KBM-7 (cell line): Measurements from ENCODE around the gene COPS9.
A peak's percentile ranks its signal among the peaks of the same experiment; 100 is the strongest.

Experiments used
- DNase-seq: peaks from one replicate; pipeline ENCODE4 v3.0.0-alpha.2; 2015
- in situ Hi-C: fragments of 300-500 bp; cut with MboI; formaldehyde crosslinking; loops from 2 replicates; pipeline ENCODE4 v1.14.3; 2020; ENCODE audit warnings: low sequenced_read_pairs, low pct_unique_long_range_greater_than_20kb, mixed read lengths

COPS9 gene

GRCh38 chr2:240136013-240136670 lies at the start of gene COPS9:
Gene COPS9 (minus strand): TSS chr2:240136305. CDS start chr2:240136284, 21 bp downstream.
- DNase-seq = peak; percentile 86
- in situ Hi-C loops = no loop called here

- no peak for DNase-seq
- in situ Hi-C loops = no loop called here
Observed at GRCh38 chr2:240184656-240185055, 48.6 kb upstream of the COPS9 start.

- no peak for DNase-seq
- in situ Hi-C loops = no loop called here
Observed at GRCh38 chr2:240183875-240184590, 47.9 kb upstream of the COPS9 start.

- no peak for DNase-seq
- in situ Hi-C loops = no loop called here
Observed at GRCh38 chr2:240183006-240183874, 47.1 kb upstream of the COPS9 start.

GRCh38 chr2:240182476-240182875 lies 46.4 kb upstream of the COPS9 start:
- in situ Hi-C loops = no loop called here
- DNase-seq = no peak

GRCh38 chr2:240182001-240182400 lies 45.9 kb upstream of the COPS9 start:
- in situ Hi-C loops = no loop called here
- DNase-seq = no peak

GRCh38 chr2:240179941-240180666 lies 44.0 kb upstream of the COPS9 start:
- in situ Hi-C loops = no loop called here
- DNase-seq = no peak

GRCh38 chr2:240179186-240179815 lies 43.2 kb upstream of the COPS9 start:
- no peak for DNase-seq
- in situ Hi-C loops = no loop called here

- in situ Hi-C loops = no loop called here
- no peak for DNase-seq
Observed at GRCh38 chr2:240178564-240178963, 42.5 kb upstream of the COPS9 start.

GRCh38 chr2:240174496-240174895 lies 38.4 kb upstream of the COPS9 start:
- DNase-seq = no peak
- in situ Hi-C loops = no loop called here

GRCh38 chr2:240172071-240172895 lies 36.2 kb upstream of the COPS9 start:
- in situ Hi-C loops = no loop called here
- no peak for DNase-seq

- no peak for DNase-seq
- in situ Hi-C loops = no loop called here
Observed at GRCh38 chr2:240170883-240171282, 34.8 kb upstream of the COPS9 start.

- in situ Hi-C loops = no loop called here
- no peak for DNase-seq
Observed at GRCh38 chr2:240170354-240170735, 34.2 kb upstream of the COPS9 start.

GRCh38 chr2:240169486-240170353 lies 33.6 kb upstream of the COPS9 start:
- in situ Hi-C loops = no loop called here

GRCh38 chr2:240168546-240169361 lies 32.6 kb upstream of the COPS9 start:
- no peak for DNase-seq
- in situ Hi-C loops = no loop called here

More at GRCh38 chr2:240169486-240170353, 33.6 kb upstream of the COPS9 start:
- DNase-seq = no peak

GRCh38 chr2:240168041-240168440 lies 31.9 kb upstream of the COPS9 start:
- in situ Hi-C loops = no loop called here
- no peak for DNase-seq

GRCh38 chr2:240167588-240167880 lies 31.4 kb upstream of the COPS9 start:
- DNase-seq = no peak
- in situ Hi-C loops = no loop called here
